ENCODE results near the gene SIRPG. TPM values are rescaled to one million over a fixed set of nuclear protein-coding genes. Genes with fewer than 3 reads are reported as not detected.

Gene SIRPG
- total RNA-seq, 2 donors from 2014 or later: not detected

- Mint-ChIP-seq H3K9me3 (peaks cover 16% of the 10 kb centered on the region), H3K27ac (no peak overlapping the region), H3K4me1 (no peaks in the 10 kb centered on the region), H3K27me3 (ENCODE audit: insufficient read depth) (no peaks in the 10 kb centered on the region), H3K4me3 (no peak overlapping the region), H3K36me3 (ENCODE audit: low read depth) (no peaks in the 10 kb centered on the region)
- TF ChIP-seq, protein P1, sequence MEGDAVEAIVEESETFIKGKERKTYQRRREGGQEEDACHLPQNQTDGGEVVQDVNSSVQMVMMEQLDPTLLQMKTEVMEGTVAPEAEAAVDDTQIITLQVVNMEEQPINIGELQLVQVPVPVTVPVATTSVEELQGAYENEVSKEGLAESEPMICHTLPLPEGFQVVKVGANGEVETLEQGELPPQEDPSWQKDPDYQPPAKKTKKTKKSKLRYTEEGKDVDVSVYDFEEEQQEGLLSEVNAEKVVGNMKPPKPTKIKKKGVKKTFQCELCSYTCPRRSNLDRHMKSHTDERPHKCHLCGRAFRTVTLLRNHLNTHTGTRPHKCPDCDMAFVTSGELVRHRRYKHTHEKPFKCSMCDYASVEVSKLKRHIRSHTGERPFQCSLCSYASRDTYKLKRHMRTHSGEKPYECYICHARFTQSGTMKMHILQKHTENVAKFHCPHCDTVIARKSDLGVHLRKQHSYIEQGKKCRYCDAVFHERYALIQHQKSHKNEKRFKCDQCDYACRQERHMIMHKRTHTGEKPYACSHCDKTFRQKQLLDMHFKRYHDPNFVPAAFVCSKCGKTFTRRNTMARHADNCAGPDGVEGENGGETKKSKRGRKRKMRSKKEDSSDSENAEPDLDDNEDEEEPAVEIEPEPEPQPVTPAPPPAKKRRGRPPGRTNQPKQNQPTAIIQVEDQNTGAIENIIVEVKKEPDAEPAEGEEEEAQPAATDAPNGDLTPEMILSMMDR (conservative IDR thresholded peaks at IDR 0.05): no peak
- Histone ChIP-seq H3K4me3 (ENCODE audit: low read length) (no peak overlapping the region), H3K9ac (ENCODE audit: extremely low read depth, low read length, poor library complexity, severe bottlenecking) (no peak overlapping the region), H3K27ac (ENCODE audit: low read depth, low read length) (no peak overlapping the region), H3K4me1 (ENCODE audit: control insufficient read depth, insufficient read depth, low read length) (no peaks in the 10 kb centered on the region), H3K36me3 (ENCODE audit: control insufficient read depth, insufficient read depth, low read length) (no peaks in the 10 kb centered on the region), H3K27me3 (ENCODE audit: control insufficient read depth, insufficient read depth, low read length, poor library complexity, severe bottlenecking) (no peaks in the 10 kb centered on the region), H3K9me3 (ENCODE audit: control insufficient read depth, low read length) (no peaks in the 10 kb centered on the region)
- WGBS, 2 experiments (ENCODE audit: insufficient coverage in 1 of 2, insufficient read length in 1 of 2): 94 to 96% methylated on average over 4 of the region's 5 CpGs
- DNase-seq: no peak
These were observed 9.2 kb upstream of the SIRPG start for GRCh38 chr20:1666802-1667201.

- H3K36me3 Mint-ChIP-seq (ENCODE audit: low read depth): no peaks in the 10 kb centered on the region
- TF ChIP-seq, protein P1 (conservative IDR thresholded peaks at IDR 0.05): no peak
- H3K27ac Mint-ChIP-seq: no peak overlapping the region
- no peaks in the 10 kb centered on the region for H3K4me1 Mint-ChIP-seq
- Histone ChIP-seq H3K4me1 (ENCODE audit: control insufficient read depth, insufficient read depth, low read length) (no peaks in the 10 kb centered on the region), H3K27ac (ENCODE audit: low read depth, low read length) (no peak overlapping the region), H3K9ac (ENCODE audit: extremely low read depth, low read length, poor library complexity, severe bottlenecking) (no peak overlapping the region), H3K36me3 (ENCODE audit: control insufficient read depth, insufficient read depth, low read length) (no peaks in the 10 kb centered on the region), H3K4me3 (ENCODE audit: low read length) (no peak overlapping the region), H3K27me3 (ENCODE audit: control insufficient read depth, insufficient read depth, low read length, poor library complexity, severe bottlenecking) (no peaks in the 10 kb centered on the region), H3K9me3 (ENCODE audit: control insufficient read depth, low read length) (no peaks in the 10 kb centered on the region)
- no peak overlapping the region for H3K4me3 Mint-ChIP-seq
- WGBS, 2 experiments (ENCODE audit: insufficient coverage in 1 of 2, insufficient read length in 1 of 2): 89% methylated on average over 2 of the region's 3 CpGs; no CpG with 5 or more reads in 1 of the 2 experiments
- no peaks in the 10 kb centered on the region for H3K27me3 Mint-ChIP-seq (ENCODE audit: insufficient read depth)
- DNase-seq: no peak
- H3K9me3 Mint-ChIP-seq: peaks cover 4% of the 10 kb centered on the region
These were observed 7.8 kb upstream of the SIRPG start for GRCh38 chr20:1665345-1665744.

DNA sequence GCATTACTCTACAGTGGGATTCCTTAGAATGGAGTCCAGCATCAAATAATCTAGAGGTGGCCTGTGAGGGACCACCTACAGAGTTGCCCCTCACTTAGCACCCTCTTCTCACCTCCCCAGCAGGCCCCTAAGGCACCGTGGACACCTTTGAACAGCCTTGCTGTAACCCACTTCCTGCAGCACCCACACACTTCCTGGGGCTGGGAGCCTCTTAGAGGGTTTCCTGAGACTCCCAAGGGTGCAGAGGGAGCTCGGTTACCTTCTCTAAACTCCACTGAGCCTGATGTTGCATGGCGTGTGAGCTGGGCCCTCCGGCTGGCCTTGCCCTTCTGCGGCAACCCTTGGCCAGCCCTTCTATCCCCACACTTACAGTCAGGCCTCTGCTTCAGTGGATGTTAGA, 7.3 kb upstream of the SIRPG start:
- 84% methylated on average over 5 of the region's 5 CpGs; no CpG with 5 or more reads in 1 of the 2 experiments for WGBS, 2 experiments (ENCODE audit: insufficient coverage in 1 of 2, insufficient read length in 1 of 2)
- Mint-ChIP-seq H3K4me3 (no peak overlapping the region), H3K27me3 (ENCODE audit: insufficient read depth) (no peaks in the 10 kb centered on the region), H3K4me1 (no peaks in the 10 kb centered on the region), H3K27ac (no peak overlapping the region), H3K9me3 (peaks cover 4% of the 10 kb centered on the region), H3K36me3 (ENCODE audit: low read depth) (no peaks in the 10 kb centered on the region)
- Histone ChIP-seq H3K27ac (ENCODE audit: low read depth, low read length) (no peak overlapping the region), H3K9ac (ENCODE audit: extremely low read depth, low read length, poor library complexity, severe bottlenecking) (no peak overlapping the region), H3K9me3 (ENCODE audit: control insufficient read depth, low read length) (no peaks in the 10 kb centered on the region), H3K4me3 (ENCODE audit: low read length) (no peak overlapping the region), H3K4me1 (ENCODE audit: control insufficient read depth, insufficient read depth, low read length) (no peaks in the 10 kb centered on the region), H3K36me3 (ENCODE audit: control insufficient read depth, insufficient read depth, low read length) (no peaks in the 10 kb centered on the region), H3K27me3 (ENCODE audit: control insufficient read depth, insufficient read depth, low read length, poor library complexity, severe bottlenecking) (no peaks in the 10 kb centered on the region)
- DNase-seq: no peak
- TF ChIP-seq, protein P1 (conservative IDR thresholded peaks at IDR 0.05): no peak

Data from endodermal cell (in vitro differentiated cells).